SIG-M5 treated with dmso at 0.1 percent for 504 hours (cell line): ENCODE data around the gene VASN.

Experiments used
- DNase-seq: peaks from one replicate; lab custom pipeline; 2025; ENCODE audit not compliant: unreplicated experiment; lab: John Stamatoyannopoulos, UW

VASN gene

GRCh38 chr16:4401094-4401501, 29.4 kb downstream of the VASN start:
- DNase-seq: no peak

- DNase-seq: no peak
Observed at GRCh38 chr16:4401510-4401909, 29.9 kb downstream of the VASN start.

- peak; percentile 35 for DNase-seq
Observed at GRCh38 chr16:4402439-4403132, 30.9 kb downstream of the VASN start.

GRCh38 chr16:4403133-4403949, 31.7 kb downstream of the VASN start:
- no peak for DNase-seq

- DNase-seq: peak; percentile 16
Observed at GRCh38 chr16:4404247-4404966, 32.8 kb downstream of the VASN start.

- no peak for DNase-seq
Observed at GRCh38 chr16:4404967-4405696, 33.5 kb downstream of the VASN start.

GRCh38 chr16:4407543-4408322, 36.1 kb downstream of the VASN start:
- no peak for DNase-seq

- DNase-seq: no peak
Observed at GRCh38 chr16:4408323-4408690, 36.7 kb downstream of the VASN start.

GRCh38 chr16:4409081-4409932, 37.7 kb downstream of the VASN start:
- no peak for DNase-seq

GRCh38 chr16:4410335-4411075, 38.9 kb downstream of the VASN start:
- DNase-seq: no peak

- DNase-seq: no peak
Observed at GRCh38 chr16:4411684-4412083, 40.0 kb downstream of the VASN start.

- no peak for DNase-seq
Observed at GRCh38 chr16:4412159-4412558, 40.5 kb downstream of the VASN start.

- no peak for DNase-seq
Observed at GRCh38 chr16:4412854-4413253, 41.2 kb downstream of the VASN start.

GRCh38 chr16:4414187-4414917, 42.7 kb downstream of the VASN start:
- DNase-seq: no peak

GRCh38 chr16:4415538-4416199, 44.0 kb downstream of the VASN start:
- peak; percentile 84 for DNase-seq

GRCh38 chr16:4416200-4417032, 44.8 kb downstream of the VASN start, which contains the start of gene CORO7:
CORO7 (minus strand) TSS chr16:4416596; CDS start chr16:4416518, 78 bp downstream.
- DNase-seq: peak; percentile 84
